ENCODE data around the gene ADCY2. TPM values are rescaled to one million over a fixed set of nuclear protein-coding genes. Genes with fewer than 3 reads are reported as not detected.

ADCY2 gene
- total and polyA plus RNA-seq, 9 of the 15 experiments (the other 6 are each of a cell fraction or from before 2014, with no cell fraction given): 0.01 to 0.15 (median 0.03) TPM; not detected in 5

DNA sequence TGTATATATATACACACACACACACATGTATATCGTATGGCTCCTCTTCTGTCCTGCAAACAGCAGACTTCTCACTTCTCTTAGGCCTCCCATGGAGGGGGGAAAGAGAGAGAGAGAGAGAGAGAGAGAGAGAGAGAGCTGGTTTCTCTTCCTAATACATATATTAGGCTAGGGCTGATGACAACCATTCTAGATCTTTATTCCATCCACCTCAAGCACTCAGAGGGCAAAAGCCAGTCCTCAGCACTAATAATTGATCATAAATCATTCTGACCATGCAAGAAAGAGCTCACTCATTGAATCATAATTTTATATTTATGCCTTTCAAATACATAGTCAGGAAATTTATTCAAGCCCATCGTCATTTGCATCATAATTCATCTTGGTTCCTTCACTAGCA, 408.0 kb downstream of the ADCY2 start (continued):
- TF ChIP-seq, protein P1, sequence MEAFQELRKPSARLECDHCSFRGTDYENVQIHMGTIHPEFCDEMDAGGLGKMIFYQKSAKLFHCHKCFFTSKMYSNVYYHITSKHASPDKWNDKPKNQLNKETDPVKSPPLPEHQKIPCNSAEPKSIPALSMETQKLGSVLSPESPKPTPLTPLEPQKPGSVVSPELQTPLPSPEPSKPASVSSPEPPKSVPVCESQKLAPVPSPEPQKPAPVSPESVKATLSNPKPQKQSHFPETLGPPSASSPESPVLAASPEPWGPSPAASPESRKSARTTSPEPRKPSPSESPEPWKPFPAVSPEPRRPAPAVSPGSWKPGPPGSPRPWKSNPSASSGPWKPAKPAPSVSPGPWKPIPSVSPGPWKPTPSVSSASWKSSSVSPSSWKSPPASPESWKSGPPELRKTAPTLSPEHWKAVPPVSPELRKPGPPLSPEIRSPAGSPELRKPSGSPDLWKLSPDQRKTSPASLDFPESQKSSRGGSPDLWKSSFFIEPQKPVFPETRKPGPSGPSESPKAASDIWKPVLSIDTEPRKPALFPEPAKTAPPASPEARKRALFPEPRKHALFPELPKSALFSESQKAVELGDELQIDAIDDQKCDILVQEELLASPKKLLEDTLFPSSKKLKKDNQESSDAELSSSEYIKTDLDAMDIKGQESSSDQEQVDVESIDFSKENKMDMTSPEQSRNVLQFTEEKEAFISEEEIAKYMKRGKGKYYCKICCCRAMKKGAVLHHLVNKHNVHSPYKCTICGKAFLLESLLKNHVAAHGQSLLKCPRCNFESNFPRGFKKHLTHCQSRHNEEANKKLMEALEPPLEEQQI (IDR thresholded peaks at IDR 0.05): no peak
- TF ChIP-seq NONO (IDR thresholded peaks at IDR 0.05; ENCODE audit: low read depth in 2 of 2, low read length in 1 of 2) (no peak), CCAR2 (IDR thresholded peaks at IDR 0.05; ENCODE audit: low read depth, low read length) (no peak), ARNT (IDR thresholded peaks at IDR 0.05) (no peak), ZNF75A (CRISPR knock-in tag; IDR thresholded peaks at IDR 0.05) (no peak)

DNA sequence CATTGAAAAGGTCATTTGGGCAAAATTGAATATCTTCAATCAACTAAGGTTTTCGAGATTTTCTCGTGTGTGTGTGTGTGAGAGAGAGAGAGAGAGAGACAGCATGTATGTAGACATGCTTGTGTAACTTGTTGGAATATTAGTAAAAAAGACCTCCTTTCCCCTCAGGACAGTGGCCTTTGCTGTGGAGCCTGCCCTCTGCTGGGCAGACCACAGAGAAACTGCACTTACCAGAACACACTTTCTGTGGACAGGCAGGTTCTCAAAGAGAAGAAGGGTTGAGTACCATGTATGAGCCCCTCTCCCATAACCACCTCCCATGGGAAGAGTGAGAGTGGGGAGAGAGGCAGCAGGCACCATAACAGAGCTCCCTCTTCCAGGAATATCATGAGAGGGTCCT, 409.4 kb downstream of the ADCY2 start:
- ChIA-PET CTCF (ENCODE audit: low intra/inter-chr PET ratio) (no interaction called here), POLR2A (interaction anchor here (0.7 kb wide), 1 partner anchor 650 kb away, joined by 3 read pairs; no protein-coding TSS in a partner anchor)
- Histone ChIP-seq H3K79me2 (ENCODE audit: control insufficient read depth, insufficient read depth, low read length) (no peaks in the 10 kb centered on the region), H3K36me3 (ENCODE audit: control insufficient read depth, insufficient read depth, low read length) (no peaks in the 10 kb centered on the region), H3K9me1 (ENCODE audit: control insufficient read depth, insufficient read depth, low read length) (no peaks in the 10 kb centered on the region), H3K4me3 (no peak overlapping the region), H3K27ac (ENCODE audit: extremely low read depth, low read depth, low read length) (no peak overlapping the region), H4K20me1 (replicated peaks; ENCODE audit: control insufficient read depth, insufficient read depth, low read length) (no peaks in the 10 kb centered on the region), H3K27me3 (ENCODE audit: control insufficient read depth in 2 of 2, insufficient read depth in 2 of 2, low read length in 2 of 2) (peaks cover 5 to 16% of the 10 kb centered on the region in 2 experiments; a peak in 4 of 5 replicates), H3K4me1 (replicated peaks in 1 of 2; ENCODE audit: control insufficient read depth in 2 of 2, insufficient read depth in 2 of 2, low read length in 2 of 2) (no peaks in the 10 kb centered on the region), H2AFZ (ENCODE audit: low read depth, low read length) (no peak overlapping the region), H3K4me2 (ENCODE audit: insufficient read depth, low read length) (no peak overlapping the region), H3K9ac (ENCODE audit: insufficient read depth in 1 of 2, low read depth in 2 of 2, low read length in 2 of 2) (no peak overlapping the region), H3K9me3 (replicated peaks; ENCODE audit: control insufficient read depth, insufficient read depth, low read depth, low read length) (no peaks in the 10 kb centered on the region)
- ATAC-seq (peak; percentile 88), FAIRE-seq (peak; percentile 26), DNase-seq (ENCODE audit: extremely low read depth in 1 of 4, low spot score in 3 of 4) (peak in 3 of 4 experiments; percentile 25 to 40 (median 38))
- no peak for TF ChIP-seq ZFP30 (CRISPR knock-in tag; IDR thresholded peaks at IDR 0.05; ENCODE audit: borderline replicate concordance)
- TF ChIP-seq, protein P2, sequence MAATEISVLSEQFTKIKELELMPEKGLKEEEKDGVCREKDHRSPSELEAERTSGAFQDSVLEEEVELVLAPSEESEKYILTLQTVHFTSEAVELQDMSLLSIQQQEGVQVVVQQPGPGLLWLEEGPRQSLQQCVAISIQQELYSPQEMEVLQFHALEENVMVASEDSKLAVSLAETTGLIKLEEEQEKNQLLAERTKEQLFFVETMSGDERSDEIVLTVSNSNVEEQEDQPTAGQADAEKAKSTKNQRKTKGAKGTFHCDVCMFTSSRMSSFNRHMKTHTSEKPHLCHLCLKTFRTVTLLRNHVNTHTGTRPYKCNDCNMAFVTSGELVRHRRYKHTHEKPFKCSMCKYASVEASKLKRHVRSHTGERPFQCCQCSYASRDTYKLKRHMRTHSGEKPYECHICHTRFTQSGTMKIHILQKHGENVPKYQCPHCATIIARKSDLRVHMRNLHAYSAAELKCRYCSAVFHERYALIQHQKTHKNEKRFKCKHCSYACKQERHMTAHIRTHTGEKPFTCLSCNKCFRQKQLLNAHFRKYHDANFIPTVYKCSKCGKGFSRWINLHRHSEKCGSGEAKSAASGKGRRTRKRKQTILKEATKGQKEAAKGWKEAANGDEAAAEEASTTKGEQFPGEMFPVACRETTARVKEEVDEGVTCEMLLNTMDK (IDR thresholded peaks at IDR 0.05; ENCODE audit: borderline replicate concordance, insufficient read depth, low read depth, low read length, poor library complexity, severe bottlenecking): peak; percentile 14
- TF ChIP-seq, protein P3, sequence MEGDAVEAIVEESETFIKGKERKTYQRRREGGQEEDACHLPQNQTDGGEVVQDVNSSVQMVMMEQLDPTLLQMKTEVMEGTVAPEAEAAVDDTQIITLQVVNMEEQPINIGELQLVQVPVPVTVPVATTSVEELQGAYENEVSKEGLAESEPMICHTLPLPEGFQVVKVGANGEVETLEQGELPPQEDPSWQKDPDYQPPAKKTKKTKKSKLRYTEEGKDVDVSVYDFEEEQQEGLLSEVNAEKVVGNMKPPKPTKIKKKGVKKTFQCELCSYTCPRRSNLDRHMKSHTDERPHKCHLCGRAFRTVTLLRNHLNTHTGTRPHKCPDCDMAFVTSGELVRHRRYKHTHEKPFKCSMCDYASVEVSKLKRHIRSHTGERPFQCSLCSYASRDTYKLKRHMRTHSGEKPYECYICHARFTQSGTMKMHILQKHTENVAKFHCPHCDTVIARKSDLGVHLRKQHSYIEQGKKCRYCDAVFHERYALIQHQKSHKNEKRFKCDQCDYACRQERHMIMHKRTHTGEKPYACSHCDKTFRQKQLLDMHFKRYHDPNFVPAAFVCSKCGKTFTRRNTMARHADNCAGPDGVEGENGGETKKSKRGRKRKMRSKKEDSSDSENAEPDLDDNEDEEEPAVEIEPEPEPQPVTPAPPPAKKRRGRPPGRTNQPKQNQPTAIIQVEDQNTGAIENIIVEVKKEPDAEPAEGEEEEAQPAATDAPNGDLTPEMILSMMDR (IDR thresholded peaks at IDR 0.05 in 2 of 3, conservative IDR thresholded peaks at IDR 0.05 in 1 of 3; ENCODE audit: insufficient read depth in 2 of 3, low read depth in 1 of 3, low read length in 3 of 3): peak; percentile 54 to 66 (median 58)
- peak in 1 of 2 experiments; percentile 47; a peak in 2 of 4 replicates for TF ChIP-seq RAD21 (CRISPR knock-in tag; conservative IDR thresholded peaks at IDR 0.05 in 1 of 2, IDR thresholded peaks at IDR 0.05 in 1 of 2)
- in situ Hi-C loops (cut with MboI): no loop called here
- intact Hi-C loops (cut with micrococcal nuclease): no loop called here
- BruUV-seq (replicated peaks): no TSS peak
- 0% methylated on average over 2 of the region's 2 CpGs for WGBS (ENCODE audit: insufficient coverage, low coverage, missing lambda C conversion rate)

Data from K562 (cell line).